SK-N-SH (cell line): ENCODE results near the gene NLK. TPM values are rescaled to one million over a fixed set of nuclear protein-coding genes. Genes with fewer than 3 reads are reported as not detected.

ENCODE experiments used
- CTCF ChIA-PET: fragments of 300-600, 350-600 bp; formaldehyde crosslinking; extraction: SDS; loops from one replicate; lab custom pipeline; 2021; lab: Yijun Ruan, JAX
- POLR2A ChIA-PET: fragments of 350-600 bp; sonication (Branson Sonifier 250); formaldehyde crosslinking; extraction: SDS; loops from one replicate; lab custom pipeline; 2020; ENCODE audit warnings: antibody characterized with exemption, inconsistent platforms; lab: Yijun Ruan, JAX
- DNase-seq: peaks from one replicate; pipeline ENCODE4 v3.0.0; 2012
- H2AFZ ChIP-seq: fragments of 200-600 bp; sonication (generic); 2 replicates; pipeline ENCODE4 v1.8.1; 2016; ENCODE audit warnings: antibody characterized with exemption, mild to moderate bottlenecking, low read depth
- H3F3A ChIP-seq: fragments of 200-600 bp; sonication (generic); replicated peaks from 2 replicates; pipeline ENCODE3; 2016; ENCODE audit warnings: antibody characterized with exemption, mild to moderate bottlenecking; ENCODE audit not compliant: insufficient read depth
- H3K27ac ChIP-seq, 2 experiments: fragments of 200-500 bp in 1 of 2; fragments of 200-600 bp in 1 of 2; sonication (Bioruptor generic) in 1 of 2; sonication (generic), shearing (Covaris generic) in 1 of 2; 2 replicates each; pipeline versions ENCODE4 v1.5.1 to v1.6.1; 2014 to 2016; ENCODE audit warnings: low read depth in 2 of 2, inconsistent platforms in 1 of 2, low read length in 1 of 2, mild to moderate bottlenecking in 1 of 2, mixed read lengths in 1 of 2
- H3K27me3 ChIP-seq: fragments of 200-600 bp; sonication (generic), shearing (Covaris generic); 2 replicates; pipeline ENCODE4 v1.6.1; 2016; ENCODE audit warnings: mixed run types; ENCODE audit not compliant: insufficient read depth
- H3K36me3 ChIP-seq, 2 experiments: fragments of 200-500 bp in 1 of 2; fragments of 200-600 bp in 1 of 2; sonication (Bioruptor generic) in 1 of 2; sonication (generic) in 1 of 2; replicated peaks in 1 of 2; 2 replicates each; pipeline versions ENCODE3 to v1.5.1; 2014 to 2016; ENCODE audit warnings: low read length in 1 of 2, mild to moderate bottlenecking in 1 of 2; ENCODE audit not compliant: insufficient read depth in 2 of 2, control insufficient read depth in 1 of 2
- H3K4me1 ChIP-seq, 2 experiments: fragments of 200-500 bp in 1 of 2; fragments of 200-600 bp in 1 of 2; sonication (Bioruptor generic) in 1 of 2; sonication (generic), shearing (Covaris generic) in 1 of 2; 2 replicates each; pipeline versions ENCODE4 v1.5.1 to v1.6.1; 2014 to 2016; ENCODE audit warnings: low read depth in 1 of 2, low read length in 1 of 2, mixed run types in 1 of 2; ENCODE audit not compliant: insufficient read depth in 2 of 2, control insufficient read depth in 1 of 2
- H3K4me2 ChIP-seq: fragments of 200-600 bp; sonication (generic), shearing (Covaris generic); 2 replicates; pipeline ENCODE4 v1.6.1; 2017; ENCODE audit warnings: mixed run types
- H3K4me3 ChIP-seq, 2 experiments: fragments of 200-500 bp in 1 of 2; fragments of 200-600 bp in 1 of 2; sonication (Bioruptor generic) in 1 of 2; sonication (generic), shearing (Covaris generic) in 1 of 2; 2 replicates each; pipeline versions ENCODE4 v1.5.1 to v1.8.1; 2014 to 2016; ENCODE audit warnings: low read depth in 2 of 2, inconsistent platforms in 1 of 2, low read length in 1 of 2, mild to moderate bottlenecking in 1 of 2, mixed read lengths in 1 of 2, moderate library complexity in 1 of 2
- H3K79me2 ChIP-seq: fragments of 200-600 bp; sonication (generic); 2 replicates; pipeline ENCODE4 v1.8.1; 2017; ENCODE audit warnings: mild to moderate bottlenecking; ENCODE audit not compliant: insufficient read depth
- H3K9ac ChIP-seq: fragments of 200-600 bp; sonication (generic); 2 replicates; pipeline ENCODE4 v1.6.1; 2017; ENCODE audit warnings: mixed run types
- H3K9me2 ChIP-seq: fragments of 200-600 bp; sonication (generic); 2 replicates; pipeline ENCODE4 v1.6.1; 2017; ENCODE audit warnings: mixed run types
- H3K9me3 ChIP-seq: fragments of 200-600 bp; sonication (generic); 2 replicates; pipeline ENCODE4 v1.6.1; 2017; ENCODE audit warnings: mixed run types, mild to moderate bottlenecking, moderate library complexity
- H4K20me1 ChIP-seq: fragments of 200-600 bp; sonication (generic); 2 replicates; pipeline ENCODE4 v1.6.1; 2017; ENCODE audit warnings: mild to moderate bottlenecking, mixed run types; ENCODE audit not compliant: insufficient read depth
- ELF1 ChIP-seq: IDR thresholded peaks from 2 replicates; pipeline ENCODE4 v1.4.0; 2012
- EP300 ChIP-seq, 2 experiments: IDR thresholded peaks; 2 replicates each; pipeline versions ENCODE4 v1.4.0 to v1.6.1; 2012; ENCODE audit warnings: borderline replicate concordance in 1 of 2, low read depth in 1 of 2, low read length in 1 of 2
- FOSL2 ChIP-seq: IDR thresholded peaks from 2 replicates; pipeline ENCODE4 v1.4.0; 2012; ENCODE audit warnings: low read depth, mild to moderate bottlenecking, moderate library complexity, borderline replicate concordance
- GABPA ChIP-seq: IDR thresholded peaks from 2 replicates; pipeline ENCODE4 v1.4.0; 2012; ENCODE audit warnings: low read depth, mild to moderate bottlenecking
- GATA2 ChIP-seq: sonication (generic); formaldehyde crosslinking; IDR thresholded peaks from 2 replicates; pipeline ENCODE4 v1.5.0; 2020; ENCODE audit warnings: mild to moderate bottlenecking, missing genetic modification reagents
- IRF3 ChIP-seq: fragments of 150-350 bp; IDR thresholded peaks from 2 replicates; pipeline ENCODE4 v1.6.1; 2016; ENCODE audit warnings: mild to moderate bottlenecking, low read depth, low read length
- NFIC ChIP-seq: IDR thresholded peaks from 2 replicates; pipeline ENCODE4 v1.4.0; 2012; ENCODE audit warnings: borderline replicate concordance
- RFX5 ChIP-seq: IDR thresholded peaks from 2 replicates; pipeline ENCODE4 v1.6.1; 2012; ENCODE audit warnings: mild to moderate bottlenecking, improper control_type of control experiment, low read length
- TAF1 ChIP-seq: IDR thresholded peaks from 2 replicates; pipeline ENCODE4 v1.6.1; 2012; ENCODE audit warnings: low read depth, mild to moderate bottlenecking, low read length, moderate library complexity, borderline replicate concordance
- USF2 ChIP-seq: fragments of 150-350 bp; IDR thresholded peaks from 2 replicates; pipeline ENCODE4 v1.6.1; 2017; ENCODE audit warnings: antibody characterized with exemption, low read length, low read depth, borderline replicate concordance
- YY1 ChIP-seq: IDR thresholded peaks from 2 replicates; pipeline ENCODE4 v1.4.0; 2012; ENCODE audit warnings: low read depth, mild to moderate bottlenecking
- WGBS: methylation state at CpG from one replicate; pipeline ENCODE4 v1.1.6; 2017; ENCODE audit warnings: low lambda C conversion rate; 5-methylcytosine and 5-hydroxymethylcytosine counted together
- polyA plus RNA-seq, 3 experiments: library from polyadenylated mRNA; depleted of rRNA; stranded (reverse); fragments of >200 nt; gene quantifications; 2 replicates each; pipeline ENCODE4 v1.2.3, GENCODE V29; 2012
- TF ChIP-seq, protein P1 (sequence below): IDR thresholded peaks from 2 replicates; pipeline ENCODE4 v1.4.0; 2012; ENCODE audit warnings: low read depth, borderline replicate concordance
- TF ChIP-seq, protein P2 (sequence below): IDR thresholded peaks from 2 replicates; pipeline ENCODE4 v1.6.1; 2012; ENCODE audit warnings: mild to moderate bottlenecking, low read depth, low read length, moderate library complexity
- TF ChIP-seq, protein P3 (sequence below): IDR thresholded peaks from 2 replicates; pipeline ENCODE4 v1.4.0; 2012; ENCODE audit warnings: low read depth, borderline replicate concordance

NLK gene
- polyA plus RNA-seq, 1 of the 3 experiments (the other 2 are of a cell fraction) = 12.3 TPM

DNA sequence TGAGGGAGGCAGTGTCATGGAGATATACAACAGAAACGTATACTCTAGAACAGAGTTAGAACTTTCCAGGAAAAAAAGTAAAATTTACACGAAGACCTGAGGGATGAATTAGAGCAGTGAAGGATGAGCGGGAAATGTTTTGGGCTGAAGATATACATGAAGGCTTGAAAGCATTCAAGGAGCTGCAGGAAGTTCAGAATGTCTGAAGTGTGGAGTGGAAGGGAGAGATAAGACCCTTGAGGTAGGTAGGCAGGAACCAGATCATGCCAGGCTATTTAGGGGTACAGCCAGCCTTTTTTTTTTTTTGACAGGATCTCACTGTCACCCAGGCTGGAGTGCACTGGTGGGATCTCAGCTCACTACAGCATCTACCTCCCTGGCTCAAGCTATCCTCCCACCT is 3.2 kb upstream of the NLK start:
- peaks cover 10% of the 10 kb centered on the region for H4K20me1 ChIP-seq
- peaks cover 6 to 17% of the 10 kb centered on the region in 2 experiments; a peak in 3 of 4 replicates for H3K4me1 ChIP-seq
- peaks cover 10% of the 10 kb centered on the region for H3F3A ChIP-seq
- POLR2A ChIA-PET = no interaction called here
- H3K9me3 ChIP-seq = no peaks in the 10 kb centered on the region
- no peak for DNase-seq
- WGBS = 61% methylated on average over 3 of the region's 3 CpGs
- H3K79me2 ChIP-seq = peaks cover 24% of the 10 kb centered on the region
- peak overlapping the region; percentile 58; the same call in 1 of the 2 replicates for H2AFZ ChIP-seq
- no peaks in the 10 kb centered on the region for H3K9me2 ChIP-seq
- H3K4me2 ChIP-seq = no peak overlapping the region
- no peak for TF ChIP-seq EP300 (IDR thresholded peaks at IDR 0.05; ENCODE audit: borderline replicate concordance in 1 of 2, low read depth in 1 of 2, low read length in 1 of 2)
- TF ChIP-seq ELF1 = no peak
- TF ChIP-seq GATA2 (CRISPR knock-in tag) = no peak
- TF ChIP-seq GABPA = no peak
- TF ChIP-seq IRF3 = no peak
- TF ChIP-seq, protein P1, sequence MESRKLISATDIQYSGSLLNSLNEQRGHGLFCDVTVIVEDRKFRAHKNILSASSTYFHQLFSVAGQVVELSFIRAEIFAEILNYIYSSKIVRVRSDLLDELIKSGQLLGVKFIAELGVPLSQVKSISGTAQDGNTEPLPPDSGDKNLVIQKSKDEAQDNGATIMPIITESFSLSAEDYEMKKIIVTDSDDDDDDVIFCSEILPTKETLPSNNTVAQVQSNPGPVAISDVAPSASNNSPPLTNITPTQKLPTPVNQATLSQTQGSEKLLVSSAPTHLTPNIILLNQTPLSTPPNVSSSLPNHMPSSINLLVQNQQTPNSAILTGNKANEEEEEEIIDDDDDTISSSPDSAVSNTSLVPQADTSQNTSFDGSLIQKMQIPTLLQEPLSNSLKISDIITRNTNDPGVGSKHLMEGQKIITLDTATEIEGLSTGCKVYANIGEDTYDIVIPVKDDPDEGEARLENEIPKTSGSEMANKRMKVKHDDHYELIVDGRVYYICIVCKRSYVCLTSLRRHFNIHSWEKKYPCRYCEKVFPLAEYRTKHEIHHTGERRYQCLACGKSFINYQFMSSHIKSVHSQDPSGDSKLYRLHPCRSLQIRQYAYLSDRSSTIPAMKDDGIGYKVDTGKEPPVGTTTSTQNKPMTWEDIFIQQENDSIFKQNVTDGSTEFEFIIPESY = no peak
- no peak for TF ChIP-seq YY1
- TF ChIP-seq, protein P2, sequence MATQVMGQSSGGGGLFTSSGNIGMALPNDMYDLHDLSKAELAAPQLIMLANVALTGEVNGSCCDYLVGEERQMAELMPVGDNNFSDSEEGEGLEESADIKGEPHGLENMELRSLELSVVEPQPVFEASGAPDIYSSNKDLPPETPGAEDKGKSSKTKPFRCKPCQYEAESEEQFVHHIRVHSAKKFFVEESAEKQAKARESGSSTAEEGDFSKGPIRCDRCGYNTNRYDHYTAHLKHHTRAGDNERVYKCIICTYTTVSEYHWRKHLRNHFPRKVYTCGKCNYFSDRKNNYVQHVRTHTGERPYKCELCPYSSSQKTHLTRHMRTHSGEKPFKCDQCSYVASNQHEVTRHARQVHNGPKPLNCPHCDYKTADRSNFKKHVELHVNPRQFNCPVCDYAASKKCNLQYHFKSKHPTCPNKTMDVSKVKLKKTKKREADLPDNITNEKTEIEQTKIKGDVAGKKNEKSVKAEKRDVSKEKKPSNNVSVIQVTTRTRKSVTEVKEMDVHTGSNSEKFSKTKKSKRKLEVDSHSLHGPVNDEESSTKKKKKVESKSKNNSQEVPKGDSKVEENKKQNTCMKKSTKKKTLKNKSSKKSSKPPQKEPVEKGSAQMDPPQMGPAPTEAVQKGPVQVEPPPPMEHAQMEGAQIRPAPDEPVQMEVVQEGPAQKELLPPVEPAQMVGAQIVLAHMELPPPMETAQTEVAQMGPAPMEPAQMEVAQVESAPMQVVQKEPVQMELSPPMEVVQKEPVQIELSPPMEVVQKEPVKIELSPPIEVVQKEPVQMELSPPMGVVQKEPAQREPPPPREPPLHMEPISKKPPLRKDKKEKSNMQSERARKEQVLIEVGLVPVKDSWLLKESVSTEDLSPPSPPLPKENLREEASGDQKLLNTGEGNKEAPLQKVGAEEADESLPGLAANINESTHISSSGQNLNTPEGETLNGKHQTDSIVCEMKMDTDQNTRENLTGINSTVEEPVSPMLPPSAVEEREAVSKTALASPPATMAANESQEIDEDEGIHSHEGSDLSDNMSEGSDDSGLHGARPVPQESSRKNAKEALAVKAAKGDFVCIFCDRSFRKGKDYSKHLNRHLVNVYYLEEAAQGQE = no peak
- no peak for TF ChIP-seq USF2
- TF ChIP-seq, protein P3, sequence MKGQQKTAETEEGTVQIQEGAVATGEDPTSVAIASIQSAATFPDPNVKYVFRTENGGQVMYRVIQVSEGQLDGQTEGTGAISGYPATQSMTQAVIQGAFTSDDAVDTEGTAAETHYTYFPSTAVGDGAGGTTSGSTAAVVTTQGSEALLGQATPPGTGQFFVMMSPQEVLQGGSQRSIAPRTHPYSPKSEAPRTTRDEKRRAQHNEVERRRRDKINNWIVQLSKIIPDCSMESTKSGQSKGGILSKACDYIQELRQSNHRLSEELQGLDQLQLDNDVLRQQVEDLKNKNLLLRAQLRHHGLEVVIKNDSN = no peak
- TF ChIP-seq TAF1 = no peak
- TF ChIP-seq RFX5 = no peak
- TF ChIP-seq NFIC = no peak
- no peak for TF ChIP-seq FOSL2
- peaks cover 0 to 6% of the 10 kb centered on the region in 2 experiments for H3K36me3 ChIP-seq
- H3K9ac ChIP-seq = no peak overlapping the region
- CTCF ChIA-PET = no interaction called here
- no peak overlapping the region for H3K4me3 ChIP-seq
- H3K27me3 ChIP-seq = no peaks in the 10 kb centered on the region
- H3K27ac ChIP-seq = no peak overlapping the region
